C4-2B (cell line): Measurements from ENCODE around the gene ACSS3.
A peak's percentile ranks its signal among the peaks of the same experiment; 100 is the strongest.
"Not testable (repeated sequence)": the region's sequence is repeated elsewhere in the genome, so short reads cannot be mapped to it uniquely, and the experiment has no call there.

Source experiments
- H3K27ac ChIP-seq: fragments of 450-650 bp; 2 replicates; pipeline ENCODE4 v1.5.1; 2017
- CTCF ChIP-seq: fragments of 450-650 bp; conservative IDR thresholded peaks from 2 replicates; pipeline ENCODE4 v1.5.1; 2017; ENCODE audit warnings: mild to moderate bottlenecking
- ZFX ChIP-seq: fragments of 450-650 bp; IDR thresholded peaks from 2 replicates; pipeline ENCODE4 v1.6.1; 2017

ACSS3 gene

GRCh38 chr12:81095501-81096232, 17.8 kb downstream of the ACSS3 start:
- H3K27ac ChIP-seq, result no peak overlapping the region
- no peak for TF ChIP-seq CTCF
- TF ChIP-seq ZFX, result no peak

GRCh38 chr12:81105687-81106086, 27.8 kb downstream of the ACSS3 start:
- H3K27ac ChIP-seq, result no peak overlapping the region
- TF ChIP-seq CTCF, result no peak
- no peak for TF ChIP-seq ZFX

- H3K27ac ChIP-seq, result no peak overlapping the region
- no peak for TF ChIP-seq CTCF
Observed at GRCh38 chr12:81114226-81114625, 36.3 kb downstream of the ACSS3 start.

GRCh38 chr12:81119069-81119468, 41.2 kb downstream of the ACSS3 start:
- H3K27ac ChIP-seq, result not testable (repeated sequence)

GRCh38 chr12:81120961-81121360, 43.1 kb downstream of the ACSS3 start:
- no peak overlapping the region for H3K27ac ChIP-seq
- TF ChIP-seq CTCF, result no peak
- no peak for TF ChIP-seq ZFX

GRCh38 chr12:81123611-81124010, 45.7 kb downstream of the ACSS3 start:
- no peak overlapping the region for H3K27ac ChIP-seq
- TF ChIP-seq ZFX, result no peak
- no peak for TF ChIP-seq CTCF

- no peak for TF ChIP-seq CTCF
- no peak for TF ChIP-seq ZFX
- H3K27ac ChIP-seq, result no peak overlapping the region
Observed at GRCh38 chr12:81125691-81126090, 47.8 kb downstream of the ACSS3 start.

- peak; percentile 91 for TF ChIP-seq CTCF
- no peak for TF ChIP-seq ZFX
- no peak overlapping the region for H3K27ac ChIP-seq
Observed at GRCh38 chr12:81128930-81129554, 51.2 kb downstream of the ACSS3 start.
